Measurements from ENCODE around the gene CYSRT1. TPM values are rescaled to one million over a fixed set of nuclear protein-coding genes. Genes with fewer than 3 reads are reported as not detected.

Gene CYSRT1
- total and polyA plus RNA-seq, 2 donors from 2014 or later: 0.94 to 1.3 TPM

- intact Hi-C loops (cut with DNase I): no loop called here
- DNase-seq: peak in 1 of 5 donors; percentile 55
- no peaks in the 10 kb centered on the region for H3K9me3 ChIP-seq (ENCODE audit: control insufficient read depth in 2 of 3, insufficient read depth in 1 of 3, low read length in 3 of 3)
Observed at GRCh38 chr9:137225699-137226331, 841 bp downstream of the CYSRT1 start.

GRCh38 chr9:137226338-137227053 is 1.5 kb downstream of the CYSRT1 start:
- Histone ChIP-seq H3K9ac (ENCODE audit: low read length in 3 of 3) (no peak overlapping the region), H3K27ac (ENCODE audit: low read depth in 2 of 2, low read length in 2 of 2) (peak overlapping the region; percentile 45 to 71), H3K4me3 (ENCODE audit: low read length in 3 of 3) (no peak overlapping the region), H3K27me3 (ENCODE audit: control insufficient read depth, insufficient read depth, low read length) (no peaks in the 10 kb centered on the region), H3K36me3 (ENCODE audit: control insufficient read depth in 2 of 3, insufficient read depth in 3 of 3, low read length in 3 of 3) (no peaks in the 10 kb centered on the region), H3K9me3 (ENCODE audit: control insufficient read depth in 2 of 3, insufficient read depth in 1 of 3, low read length in 3 of 3) (no peaks in the 10 kb centered on the region), H3K4me1 (ENCODE audit: control insufficient read depth in 2 of 3, insufficient read depth in 2 of 3, low read depth in 1 of 3, low read length in 3 of 3) (peaks cover 0 to 35% (median 18%) of the 10 kb centered on the region in 3 donors)
- DNase-seq (peak in 2 of 5 donors; percentile 62 to 92), FAIRE-seq (no peak)
- TF ChIP-seq CTCF (IDR thresholded peaks at IDR 0.05; ENCODE audit: borderline replicate concordance, extremely low read depth, insufficient read depth): no peak
- intact Hi-C loops (cut with DNase I): no loop called here

More at GRCh38 chr9:137225699-137226331, 841 bp downstream of the CYSRT1 start:
- H3K27me3 ChIP-seq (ENCODE audit: control insufficient read depth, insufficient read depth, low read length): no peaks in the 10 kb centered on the region
- no peak overlapping the region for H3K9ac ChIP-seq (ENCODE audit: low read length in 3 of 3)
- no peak for FAIRE-seq
- H3K36me3 ChIP-seq (ENCODE audit: control insufficient read depth in 2 of 3, insufficient read depth in 3 of 3, low read length in 3 of 3): no peaks in the 10 kb centered on the region
- no peak for TF ChIP-seq CTCF (IDR thresholded peaks at IDR 0.05; ENCODE audit: borderline replicate concordance, extremely low read depth, insufficient read depth)
- peaks cover 0 to 35% (median 18%) of the 10 kb centered on the region in 3 donors for H3K4me1 ChIP-seq (ENCODE audit: control insufficient read depth in 2 of 3, insufficient read depth in 2 of 3, low read depth in 1 of 3, low read length in 3 of 3)
- no peak overlapping the region for H3K4me3 ChIP-seq (ENCODE audit: low read length in 3 of 3)
- H3K27ac ChIP-seq (ENCODE audit: low read depth in 2 of 2, low read length in 2 of 2): no peak overlapping the region

- FAIRE-seq: no peak
- Histone ChIP-seq H3K36me3 (ENCODE audit: control insufficient read depth in 2 of 3, insufficient read depth in 3 of 3, low read length in 3 of 3) (no peaks in the 10 kb centered on the region), H3K9ac (ENCODE audit: low read length in 3 of 3) (peak within 1 kb of the TSS in 1 of 3 donors; percentile 29), H3K4me1 (ENCODE audit: control insufficient read depth in 2 of 3, insufficient read depth in 2 of 3, low read depth in 1 of 3, low read length in 3 of 3) (peaks cover 0 to 35% (median 18%) of the 10 kb centered on the region in 3 donors), H3K27me3 (ENCODE audit: control insufficient read depth, insufficient read depth, low read length) (no peaks in the 10 kb centered on the region), H3K9me3 (ENCODE audit: control insufficient read depth in 2 of 3, insufficient read depth in 1 of 3, low read length in 3 of 3) (no peaks in the 10 kb centered on the region), H3K27ac (ENCODE audit: low read depth in 2 of 2, low read length in 2 of 2) (peak within 1 kb of the TSS; percentile 45 to 71), H3K4me3 (ENCODE audit: low read length in 3 of 3) (no peak within 1 kb of the TSS)
- DNase-seq: peak; percentile 87 to 97 (median 89)
- intact Hi-C loops (cut with DNase I): no loop called here
- peak; percentile 86 for TF ChIP-seq CTCF (IDR thresholded peaks at IDR 0.05; ENCODE audit: borderline replicate concordance, extremely low read depth, insufficient read depth)
Observed at GRCh38 chr9:137227054-137227852, 2.3 kb downstream of the CYSRT1 start, which contains the start of gene RNF224. TSS of gene RNF224 (plus strand) at chr9:137227502. CDS start at chr9:137228336, 834 bp downstream.
